Left renal pelvis (tissue), 4 donors: ENCODE results near the gene GIT2. TPM values are rescaled to one million over a fixed set of nuclear protein-coding genes. Genes with fewer than 3 reads are reported as not detected.
"Not testable (repeated sequence)": the region's sequence is repeated elsewhere in the genome, so short reads cannot be mapped to it uniquely, and the experiment has no call there.

Experiments used
- DNase-seq, 4 donors: peaks; one replicate each; pipeline ENCODE4 v3.0.0-alpha.2; 2013; ENCODE audit warnings: low read depth in 4 of 4, low spot score in 3 of 4
- polyA plus RNA-seq, 4 donors: library from polyadenylated mRNA; unstranded; fragments of 120-200 nt; gene quantifications; one replicate each; pipeline ENCODE4 v1.2.1, GENCODE V29; 2013; ENCODE audit not compliant: insufficient read length in 4 of 4

The GIT2 gene
- polyA plus RNA-seq, 4 donors, result 35.2 to 48.1 (median 40.1) TPM

DNA sequence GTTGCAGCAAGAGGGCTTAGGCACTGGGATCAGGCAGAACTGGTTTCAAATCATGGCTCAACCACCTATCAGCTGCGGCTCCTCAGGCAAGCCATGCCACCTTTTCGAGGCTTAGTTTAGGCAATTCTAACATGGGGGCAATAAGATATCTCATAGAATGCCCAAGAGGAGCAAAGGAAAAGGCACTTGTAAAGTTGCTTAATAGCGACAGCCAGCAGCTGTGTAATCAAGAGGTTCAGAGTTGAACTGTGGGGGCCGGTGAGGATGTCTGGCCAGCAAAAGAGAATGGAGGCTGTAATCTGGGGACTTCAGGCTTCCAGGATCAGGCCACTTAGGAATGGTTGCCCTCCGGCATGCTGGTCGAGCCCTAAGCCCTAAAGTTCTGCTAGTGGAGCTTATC is 99.1 kb downstream of the GIT2 start:
- no peak for DNase-seq

DNA sequence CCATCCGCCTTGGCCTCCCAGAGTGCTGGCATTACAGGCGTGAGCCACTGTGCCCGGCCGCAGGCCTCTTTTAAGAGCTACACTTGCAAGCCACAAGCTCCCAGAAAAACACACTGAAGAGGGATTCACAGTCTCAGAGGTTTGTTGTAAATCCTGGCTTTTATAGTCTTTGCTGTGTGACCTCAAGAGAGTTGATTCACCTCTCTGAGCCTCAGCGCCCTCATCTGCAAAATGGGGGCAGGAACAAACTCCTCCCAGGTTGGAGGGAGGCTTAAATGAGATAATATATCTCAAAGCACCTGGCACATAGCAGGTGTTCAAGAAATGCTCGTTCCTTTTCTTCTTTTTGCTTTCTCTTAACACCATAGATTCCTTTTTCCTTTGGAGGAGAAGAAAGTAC is 100.0 kb downstream of the GIT2 start:
- no peak for DNase-seq

DNA sequence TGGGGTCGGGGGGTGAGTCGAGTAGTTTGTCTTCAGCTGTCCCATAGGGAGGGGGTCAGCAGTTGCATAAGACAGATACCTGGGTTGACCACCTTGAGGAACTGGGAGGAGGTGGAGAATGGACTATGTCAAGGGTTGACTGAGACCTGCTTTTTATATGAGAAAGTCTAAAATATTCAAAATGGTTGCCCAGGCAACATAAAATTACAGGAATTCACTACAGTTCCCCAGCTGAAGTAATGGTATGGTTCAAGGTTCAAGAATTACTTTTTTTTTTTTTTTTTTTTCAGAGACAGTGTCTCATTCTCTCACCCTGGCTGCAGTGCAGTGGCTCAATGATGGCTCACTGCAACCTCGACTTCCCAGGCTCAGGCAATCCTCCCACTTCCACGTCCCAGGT is 101.2 kb downstream of the GIT2 start:
- DNase-seq, result no peak

DNA sequence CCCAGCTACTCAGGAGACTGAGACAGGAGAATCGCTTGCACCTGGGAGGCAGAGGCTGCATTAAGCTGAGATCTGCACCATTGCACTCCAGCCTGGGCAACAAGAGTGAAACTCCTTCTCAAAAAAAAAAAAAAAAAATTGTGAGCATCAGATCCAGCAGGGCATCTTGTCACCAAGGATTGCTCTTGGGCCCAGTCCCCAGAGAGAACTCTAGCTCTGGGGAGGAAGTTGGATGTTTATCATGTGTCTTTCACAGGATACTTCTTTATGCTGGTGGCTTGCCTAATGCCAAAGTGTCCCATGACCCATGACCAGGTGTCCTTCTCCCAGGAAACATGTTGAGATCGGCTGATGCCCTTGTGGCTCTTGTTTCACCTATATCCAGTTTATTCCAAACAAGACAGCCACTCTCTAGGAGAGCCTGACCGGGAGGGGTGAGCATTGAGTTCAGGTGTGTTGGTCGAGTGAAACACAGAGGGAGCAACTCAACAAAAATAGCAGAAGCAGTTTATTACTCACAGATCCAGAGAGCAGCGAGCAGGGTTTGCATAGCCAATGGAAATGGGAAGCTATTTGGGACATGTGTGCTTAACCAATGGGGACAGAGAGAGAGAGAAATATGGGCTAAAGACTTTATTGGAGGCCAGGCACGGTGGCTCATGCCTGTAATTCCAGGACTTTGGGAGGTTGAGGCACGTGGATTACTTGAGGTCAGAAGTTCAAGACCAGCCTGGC is 102.7 kb downstream of the GIT2 start:
- DNase-seq, result no peak

DNA sequence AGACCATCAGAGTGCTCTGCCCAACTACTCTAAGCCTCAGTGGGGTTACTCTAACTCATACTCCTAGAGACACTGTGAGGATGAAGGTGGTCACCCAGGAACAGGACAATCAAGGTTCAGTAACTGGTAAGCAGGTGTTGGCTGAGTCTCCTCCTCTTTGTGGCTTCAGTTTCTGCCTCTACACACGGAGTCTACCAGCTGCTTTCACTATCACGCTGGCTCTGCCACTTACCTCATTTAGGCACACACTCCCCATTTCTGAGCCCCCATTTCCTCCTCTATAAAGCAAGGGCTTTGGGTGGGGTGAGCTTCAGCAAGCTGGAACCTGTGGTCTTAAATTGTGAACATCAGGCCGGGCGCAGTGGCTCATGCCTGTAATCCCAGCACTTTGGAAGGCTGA is 103.4 kb downstream of the GIT2 start:
- DNase-seq, result no peak

DNA sequence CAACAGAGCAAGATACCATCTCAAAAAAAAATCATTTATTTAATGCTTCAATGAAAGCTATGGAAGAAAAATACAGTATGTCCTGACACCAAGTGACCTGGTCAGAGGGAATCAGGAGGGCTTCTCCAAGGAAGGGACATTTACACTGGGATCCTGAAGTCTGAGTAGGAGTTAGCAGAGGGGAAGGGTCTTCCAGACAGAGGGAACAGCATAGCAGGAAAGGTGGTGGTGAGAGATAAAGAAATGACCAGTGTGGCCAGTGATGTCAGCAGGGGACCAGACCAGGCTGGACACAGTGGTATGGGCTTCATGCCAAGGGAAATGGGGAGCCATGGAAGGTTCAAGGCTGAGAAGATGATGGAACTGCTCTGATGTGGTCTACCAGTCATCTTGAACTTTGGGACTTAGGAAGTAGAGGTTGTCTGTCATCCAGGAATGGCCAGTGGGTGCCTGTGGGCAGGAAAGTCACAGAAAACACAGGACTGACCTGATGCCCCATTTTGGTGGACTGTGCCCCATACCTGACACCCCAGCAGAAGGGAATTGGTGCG is 103.9 kb downstream of the GIT2 start:
- DNase-seq, result no peak

DNA sequence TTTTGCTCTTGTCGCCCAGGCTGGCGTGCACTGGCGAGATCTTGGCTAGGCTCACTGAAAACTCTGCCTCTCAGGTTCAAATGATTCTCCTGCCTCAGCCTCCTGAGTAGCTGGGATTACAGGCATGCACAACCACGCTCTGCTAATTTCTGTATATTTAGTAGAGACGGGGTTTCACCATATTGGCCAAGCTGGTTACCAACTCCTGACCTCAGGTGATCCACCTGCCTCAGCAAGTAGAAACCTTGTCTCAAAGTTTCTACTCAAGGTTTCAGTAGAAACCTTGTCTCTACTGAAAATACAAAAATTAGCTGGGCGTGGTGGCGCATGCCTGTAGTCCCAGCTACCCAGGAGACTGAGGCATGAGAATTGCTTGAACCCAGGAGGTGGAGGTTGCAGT is 104.4 kb downstream of the GIT2 start:
- not testable (repeated sequence) for DNase-seq

DNA sequence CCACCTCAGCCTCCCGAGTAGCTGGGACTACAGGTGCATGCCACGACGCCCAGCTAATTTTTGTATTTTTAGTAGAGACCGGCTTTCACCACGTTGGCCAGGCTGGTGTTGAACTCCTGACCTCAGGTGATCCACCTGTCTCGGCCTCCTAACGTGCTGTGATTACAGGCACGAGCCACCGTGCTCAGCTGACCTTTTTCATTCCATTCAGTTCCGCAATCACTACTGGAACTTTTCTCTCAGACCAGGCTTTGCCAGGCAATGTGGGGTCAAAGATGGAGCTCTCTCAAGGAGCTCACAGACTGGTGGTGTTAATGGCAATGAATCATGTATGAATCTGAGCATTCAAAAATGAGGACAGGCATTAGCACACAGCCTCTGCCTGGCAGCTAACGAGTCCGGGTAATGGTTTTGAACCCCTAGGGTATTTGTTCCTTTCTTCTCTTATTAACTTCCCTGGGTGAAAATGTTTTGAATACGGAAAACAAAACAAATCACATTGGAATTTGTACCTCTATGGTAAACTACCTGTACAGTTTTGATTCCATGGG is 105.5 kb downstream of the GIT2 start:
- no peak for DNase-seq

DNA sequence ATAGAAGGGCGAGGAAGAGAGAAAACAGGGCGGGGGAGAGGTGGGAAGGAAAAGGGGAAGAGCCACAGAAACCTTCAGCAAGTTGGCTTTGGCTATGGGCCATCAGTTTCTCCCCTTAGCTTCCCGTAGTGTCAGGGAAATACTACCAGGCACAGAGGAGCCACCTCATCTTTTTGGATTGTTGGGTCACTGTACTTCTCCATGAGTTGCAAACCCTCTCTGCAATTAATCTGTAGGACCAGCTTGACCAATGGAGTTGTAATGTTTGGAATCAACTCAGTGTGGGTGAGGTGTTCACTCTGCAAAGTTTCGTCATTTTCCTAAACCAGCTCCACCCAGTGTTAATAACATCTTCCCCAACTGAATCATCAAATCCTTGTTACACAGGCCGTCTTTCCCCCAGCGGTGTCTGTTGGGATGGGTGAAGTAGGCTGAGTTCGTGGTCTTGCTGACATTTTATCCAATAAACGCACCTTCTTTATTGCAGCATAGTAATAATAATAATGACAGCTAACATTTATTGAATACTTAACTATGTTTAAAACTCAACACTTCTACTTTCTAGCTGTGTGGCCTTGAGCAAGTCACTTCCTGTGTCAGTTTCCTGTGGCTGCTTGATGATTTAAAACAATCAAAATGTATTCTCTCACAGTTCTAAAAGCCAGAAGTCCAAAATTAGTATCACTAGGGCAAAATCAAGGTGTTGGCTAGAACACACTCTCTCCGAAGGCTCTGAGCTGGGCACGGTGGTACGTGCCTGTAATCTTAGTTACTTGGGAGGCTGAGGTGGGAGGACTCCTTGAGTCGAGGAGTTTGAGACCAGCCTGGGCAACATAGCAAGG is 107.8 kb downstream of the GIT2 start:
- no peak for DNase-seq

DNA sequence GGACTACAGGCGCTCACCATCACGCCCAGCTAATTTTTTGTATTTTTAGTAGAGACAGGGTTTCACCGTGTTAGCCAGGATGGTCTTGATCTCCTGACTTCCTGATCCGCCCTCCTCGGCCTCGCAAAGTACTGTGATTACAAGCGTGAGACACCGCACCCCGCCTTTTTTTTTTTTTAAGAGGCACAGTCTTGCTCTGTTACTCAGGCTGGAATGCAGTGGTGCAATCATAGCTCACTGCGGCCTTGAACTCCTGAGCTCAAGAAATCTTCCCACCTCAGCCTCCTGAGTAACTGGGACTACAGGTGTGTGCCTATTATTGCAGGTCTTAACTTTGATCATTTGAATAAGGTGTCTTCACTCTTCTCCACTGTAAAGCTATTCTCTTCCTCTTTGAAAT is 110.6 kb downstream of the GIT2 start:
- no peak for DNase-seq

DNA sequence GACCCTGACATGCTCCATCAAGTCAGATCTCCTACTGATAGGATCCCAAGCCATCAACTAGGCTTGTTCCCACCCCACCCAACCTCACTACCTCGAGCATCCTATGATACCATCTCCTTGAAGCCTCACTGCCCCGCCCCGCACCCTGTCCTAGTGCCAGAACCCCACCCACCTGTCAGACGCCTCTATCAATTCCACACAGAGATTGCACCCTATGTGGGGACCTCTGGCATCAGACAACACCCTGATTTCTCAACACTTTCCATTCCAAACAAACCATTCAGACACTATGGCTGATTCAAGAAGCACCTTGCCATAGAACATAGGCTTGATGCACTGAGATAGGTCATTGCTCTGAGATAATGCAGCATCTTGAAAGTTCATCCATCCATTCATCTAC is 112.7 kb downstream of the GIT2 start:
- DNase-seq, result no peak

DNA sequence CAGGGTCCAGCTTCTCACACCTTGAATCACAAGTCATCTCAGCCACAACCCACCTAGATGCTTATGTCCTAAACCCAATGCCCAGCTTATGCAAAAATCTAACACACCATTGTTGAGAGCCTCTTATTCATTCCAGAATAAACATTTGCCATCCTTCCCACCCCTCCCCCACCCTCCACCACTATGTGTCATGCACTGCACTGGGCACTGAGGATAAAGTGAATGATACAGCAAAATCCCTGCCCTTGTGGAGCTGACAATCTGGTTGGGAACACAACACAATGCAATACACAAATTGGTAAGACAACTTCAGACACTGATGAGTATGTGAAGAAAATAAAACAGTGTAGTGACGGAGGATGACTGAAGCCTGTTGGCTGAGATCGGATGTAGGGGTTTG is 114.4 kb downstream of the GIT2 start:
- no peak for DNase-seq

DNA sequence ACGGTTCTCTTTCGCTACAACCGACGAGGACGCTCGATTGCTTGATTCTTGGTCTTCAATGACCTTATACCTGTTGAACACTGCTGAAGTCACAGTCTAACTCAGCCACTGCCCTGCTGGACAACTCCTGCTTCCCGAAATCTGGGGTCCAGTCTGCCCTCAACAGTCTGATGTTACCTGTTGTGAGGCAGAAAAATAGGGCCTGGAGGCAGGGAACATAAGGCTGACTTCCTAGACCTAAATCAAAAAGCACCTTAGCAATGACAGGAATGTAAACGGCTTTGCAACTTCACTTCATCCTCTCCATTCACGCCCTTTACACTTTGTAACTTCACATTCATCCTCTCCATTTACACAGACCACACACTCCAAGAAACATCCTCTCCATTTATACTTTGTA is 115.2 kb downstream of the GIT2 start:
- DNase-seq, result no peak

DNA sequence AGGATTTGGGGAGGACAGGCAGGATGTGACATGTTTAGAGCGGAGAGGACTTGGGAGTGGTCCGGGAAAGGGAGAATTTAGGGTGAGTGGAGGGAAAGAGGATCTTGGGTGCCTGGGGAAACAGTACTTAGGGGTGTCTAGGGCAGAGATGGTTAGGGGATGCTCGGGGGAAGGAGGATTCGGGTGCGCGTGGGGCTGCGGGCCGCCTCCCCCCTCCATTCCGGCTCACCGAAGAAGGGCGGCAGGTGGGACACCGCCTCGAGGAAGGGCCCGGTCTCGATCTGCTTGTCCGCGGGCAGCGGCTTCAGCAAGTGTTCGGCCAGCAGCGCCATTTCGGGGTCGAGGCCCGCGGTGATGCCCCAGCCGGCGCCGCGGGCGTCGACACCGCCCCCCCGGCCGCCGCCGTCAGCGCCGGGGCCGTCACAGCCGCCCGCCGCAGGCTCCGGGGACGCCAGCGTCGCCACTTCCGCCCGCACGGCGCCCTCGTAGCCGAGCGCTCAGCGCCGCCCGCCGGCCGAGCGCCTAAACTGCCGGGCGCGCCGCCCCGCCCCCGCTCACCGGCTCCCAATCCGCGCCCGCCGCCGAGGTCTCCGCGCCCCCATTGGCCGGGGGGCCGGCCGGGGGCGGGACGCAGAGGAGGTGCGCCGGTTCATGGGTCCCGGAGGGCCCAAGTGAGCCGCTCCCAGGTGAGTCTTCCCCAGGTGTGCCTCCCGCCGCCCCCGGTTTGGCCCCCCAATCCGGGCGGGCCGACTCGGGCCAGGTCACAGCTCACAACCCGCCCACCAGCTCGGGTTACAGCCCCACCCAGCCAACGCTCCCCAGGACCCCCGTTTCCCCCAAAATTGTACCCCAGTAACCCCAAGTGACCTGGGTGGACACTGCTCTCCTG is 115.9 kb downstream of the GIT2 start, which contains the start of gene GLTP:
TSS of gene GLTP (minus strand) at position 499 of the 889 bp plus-strand sequence. CDS start at position 332, 167 bp downstream.
- DNase-seq, result peak in 3 of 4 donors; percentile 73 to 80 (median 78)

Other genes starting within 250 kb of the GIT2 start
- gene TRPV4, start 163.0 kb downstream of the GIT2 start, polyA plus RNA-seq, result 10 to 100 TPM in 2 of 4 donors, 1 to 10 TPM in 2; 1.5 to 19.7 (median 10.0) TPM
- gene GLTP, start 115.8 kb downstream of the GIT2 start, polyA plus RNA-seq, result 10 to 100 TPM; 23.9 to 43.6 (median 35.6) TPM
- gene TCHP, start 96.1 kb downstream of the GIT2 start, polyA plus RNA-seq, result 10 to 100 TPM; 20.8 to 30.0 (median 22.1) TPM
- 10 to 100 TPM; 34.2 to 45.9 (median 43.6) TPM for gene ANKRD13A, start 3.1 kb upstream of the GIT2 start, polyA plus RNA-seq
- gene C12orf76, start 52.2 kb upstream of the GIT2 start, polyA plus RNA-seq, result 10 to 100 TPM; 23.7 to 39.9 (median 31.3) TPM
- gene IFT81, start 128.0 kb upstream of the GIT2 start, polyA plus RNA-seq, result 10 to 100 TPM; 26.6 to 60.4 (median 49.5) TPM